ENCODE measurements around the gene LRRC27.

LRRC27 gene

DNA sequence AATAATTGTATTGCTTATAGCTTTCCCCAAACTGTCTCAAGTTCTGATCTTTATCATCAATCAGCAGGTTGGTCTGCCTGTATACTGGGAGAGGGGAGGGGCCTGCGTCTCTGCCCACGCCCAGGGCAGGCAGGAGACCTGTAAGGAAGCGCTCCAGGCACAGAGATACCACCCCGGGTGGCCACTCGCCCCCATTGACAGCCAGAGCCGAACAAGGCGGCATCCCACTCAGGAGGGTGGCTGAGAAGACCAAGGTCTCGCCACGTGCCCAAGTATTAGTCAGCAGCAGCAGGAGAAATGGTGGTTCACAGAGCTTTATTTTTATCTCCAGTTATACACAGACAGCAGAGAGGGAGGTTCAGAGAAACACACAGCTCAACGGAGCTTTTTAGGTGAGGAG lies 31.4 kb upstream of the LRRC27 start:
- Histone ChIP-seq H3K4me3 (ENCODE audit: low read depth, low read length, poor library complexity, severe bottlenecking) (no peak overlapping the region), H3K79me2 (ENCODE audit: insufficient read depth, low read length) (no peaks in the 10 kb centered on the region), H3K4me1 (ENCODE audit: insufficient read depth, low read length, severe bottlenecking) (no peaks in the 10 kb centered on the region), H3K4me2 (ENCODE audit: low read length) (no peak overlapping the region), H2AFZ (ENCODE audit: low read length) (no peak overlapping the region), H3F3A (ENCODE audit: insufficient read depth, low read length) (no peaks in the 10 kb centered on the region), H3K9ac (ENCODE audit: low read length) (no peak overlapping the region), H3K9me2 (ENCODE audit: low read depth, low read length) (no peaks in the 10 kb centered on the region), H3K36me3 (ENCODE audit: insufficient read depth, low read length) (no peaks in the 10 kb centered on the region), H3K27me3 (ENCODE audit: insufficient read depth, low read length) (no peaks in the 10 kb centered on the region), H4K20me1 (ENCODE audit: insufficient read depth, low read length) (no peaks in the 10 kb centered on the region), H3K9me3 (ENCODE audit: low read length) (no peaks in the 10 kb centered on the region), H3K27ac (ENCODE audit: low read depth, low read length, poor library complexity, severe bottlenecking) (no peak overlapping the region)
- TF ChIP-seq EZH2 (IDR thresholded peaks at IDR 0.05; ENCODE audit: borderline replicate concordance, low read length) = no peak

GRCh38 chr10:132301371-132302330 lies 30.3 kb upstream of the LRRC27 start:
- Histone ChIP-seq H3F3A (ENCODE audit: insufficient read depth, low read length) (no peaks in the 10 kb centered on the region), H3K9me3 (ENCODE audit: low read length) (no peaks in the 10 kb centered on the region), H3K4me1 (ENCODE audit: insufficient read depth, low read length, severe bottlenecking) (no peaks in the 10 kb centered on the region), H4K20me1 (ENCODE audit: insufficient read depth, low read length) (no peaks in the 10 kb centered on the region), H3K27ac (ENCODE audit: low read depth, low read length, poor library complexity, severe bottlenecking) (no peak overlapping the region), H3K79me2 (ENCODE audit: insufficient read depth, low read length) (no peaks in the 10 kb centered on the region), H3K27me3 (ENCODE audit: insufficient read depth, low read length) (no peaks in the 10 kb centered on the region), H3K36me3 (ENCODE audit: insufficient read depth, low read length) (no peaks in the 10 kb centered on the region), H3K9ac (ENCODE audit: low read length) (no peak overlapping the region), H3K4me2 (ENCODE audit: low read length) (no peak overlapping the region), H3K4me3 (ENCODE audit: low read depth, low read length, poor library complexity, severe bottlenecking) (no peak overlapping the region), H3K9me2 (ENCODE audit: low read depth, low read length) (no peaks in the 10 kb centered on the region), H2AFZ (ENCODE audit: low read length) (no peak overlapping the region)
- TF ChIP-seq CTCF (IDR thresholded peaks at IDR 0.05; ENCODE audit: low read length) (no peak), EZH2 (IDR thresholded peaks at IDR 0.05; ENCODE audit: borderline replicate concordance, low read length) (no peak)

DNA sequence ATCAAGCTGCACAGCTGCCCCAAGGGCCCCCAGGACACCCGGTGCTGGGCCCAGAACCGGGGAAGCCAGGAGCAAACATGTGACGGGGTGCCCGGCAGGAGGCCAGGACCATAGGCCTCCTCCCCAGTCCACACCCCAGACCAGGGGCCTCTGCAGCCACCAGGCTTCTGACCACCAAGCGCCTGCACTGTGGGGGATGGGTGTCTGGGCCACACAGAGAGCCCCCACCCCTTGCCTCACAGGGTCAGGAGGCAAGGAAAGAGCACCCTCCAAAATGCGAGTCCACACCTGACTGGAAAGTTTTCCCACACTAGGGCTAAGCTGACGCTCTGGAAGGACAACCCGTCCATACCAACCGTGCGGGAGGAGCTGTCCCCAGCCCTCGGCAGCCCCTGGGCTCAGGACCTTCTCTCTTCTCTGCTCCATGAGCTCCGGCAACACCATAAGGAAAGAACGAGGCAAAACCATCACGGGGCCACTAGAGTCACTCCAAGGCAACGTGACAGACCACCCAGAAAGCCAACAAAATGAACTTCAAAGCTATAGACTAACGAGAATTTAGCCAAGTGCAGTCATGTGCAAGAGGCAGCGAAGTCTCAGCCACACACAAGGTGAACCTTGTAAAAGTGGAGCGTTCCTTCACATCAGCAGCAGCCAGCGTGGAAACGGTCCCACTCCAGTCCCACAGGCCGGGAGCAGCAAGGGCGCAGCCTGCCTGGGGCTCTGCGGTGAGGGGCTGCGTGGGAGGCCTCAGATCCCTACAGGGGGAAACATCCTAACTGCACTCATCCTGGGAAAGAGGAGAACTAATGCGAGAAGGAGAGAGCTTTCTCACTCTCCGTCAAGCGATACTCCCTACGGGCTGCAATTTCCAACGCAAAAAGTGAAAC lies 29.3 kb upstream of the LRRC27 start:
- H3K9me2 ChIP-seq (ENCODE audit: low read depth, low read length) = no peaks in the 10 kb centered on the region
- no peak overlapping the region for H2AFZ ChIP-seq (ENCODE audit: low read length)
- H3K9me3 ChIP-seq (ENCODE audit: low read length) = no peaks in the 10 kb centered on the region
- H3F3A ChIP-seq (ENCODE audit: insufficient read depth, low read length) = no peaks in the 10 kb centered on the region
- H3K79me2 ChIP-seq (ENCODE audit: insufficient read depth, low read length) = no peaks in the 10 kb centered on the region
- no peak overlapping the region for H3K4me2 ChIP-seq (ENCODE audit: low read length)
- no peaks in the 10 kb centered on the region for H3K36me3 ChIP-seq (ENCODE audit: insufficient read depth, low read length)
- no peak overlapping the region for H3K27ac ChIP-seq (ENCODE audit: low read depth, low read length, poor library complexity, severe bottlenecking)
- no peaks in the 10 kb centered on the region for H4K20me1 ChIP-seq (ENCODE audit: insufficient read depth, low read length)
- no peak overlapping the region for H3K4me3 ChIP-seq (ENCODE audit: low read depth, low read length, poor library complexity, severe bottlenecking)
- TF ChIP-seq CTCF (IDR thresholded peaks at IDR 0.05; ENCODE audit: low read length) (no peak), EZH2 (IDR thresholded peaks at IDR 0.05; ENCODE audit: borderline replicate concordance, low read length) (no peak)
- no peaks in the 10 kb centered on the region for H3K27me3 ChIP-seq (ENCODE audit: insufficient read depth, low read length)
- H3K9ac ChIP-seq (ENCODE audit: low read length) = no peak overlapping the region
- H3K4me1 ChIP-seq (ENCODE audit: insufficient read depth, low read length, severe bottlenecking) = no peaks in the 10 kb centered on the region

Data from OCI-LY1 (cell line).